SW480 (cell line): ENCODE data around the gene C15orf61.

Experiments
- DNase-seq: peaks from one replicate; pipeline ENCODE4 v3.0.0-alpha.2; 2016; ENCODE audit warnings: low spot score

The C15orf61 gene

GRCh38 chr15:67521029-67521782 lies at the start of gene C15orf61:
C15orf61 (plus strand) TSS chr15:67521131; CDS start chr15:67521249, 118 bp downstream.
- DNase-seq, result peak; percentile 89

DNA sequence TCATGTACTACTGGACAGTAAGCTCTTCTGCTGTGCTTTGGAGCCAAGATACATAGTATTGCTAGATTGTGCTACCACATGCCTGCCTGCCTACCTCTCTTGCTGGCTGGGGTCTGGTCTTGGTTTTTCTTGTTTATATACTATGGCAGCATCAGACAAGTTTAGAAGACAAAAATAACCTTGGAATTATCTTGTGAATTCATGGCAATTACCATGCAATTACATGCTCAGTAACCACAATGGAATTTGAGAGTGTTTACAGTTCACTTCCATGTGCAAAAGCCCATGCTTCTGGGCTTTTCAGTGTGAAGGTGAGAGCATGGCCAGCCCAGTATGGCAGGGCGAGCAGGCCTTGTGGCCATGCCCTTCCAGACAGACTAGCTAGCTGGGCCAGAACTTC lies 48.0 kb upstream of the C15orf61 start:
- DNase-seq, result no peak

GRCh38 chr15:67474405-67475110 lies 46.4 kb upstream of the C15orf61 start:
- DNase-seq, result no peak

DNA sequence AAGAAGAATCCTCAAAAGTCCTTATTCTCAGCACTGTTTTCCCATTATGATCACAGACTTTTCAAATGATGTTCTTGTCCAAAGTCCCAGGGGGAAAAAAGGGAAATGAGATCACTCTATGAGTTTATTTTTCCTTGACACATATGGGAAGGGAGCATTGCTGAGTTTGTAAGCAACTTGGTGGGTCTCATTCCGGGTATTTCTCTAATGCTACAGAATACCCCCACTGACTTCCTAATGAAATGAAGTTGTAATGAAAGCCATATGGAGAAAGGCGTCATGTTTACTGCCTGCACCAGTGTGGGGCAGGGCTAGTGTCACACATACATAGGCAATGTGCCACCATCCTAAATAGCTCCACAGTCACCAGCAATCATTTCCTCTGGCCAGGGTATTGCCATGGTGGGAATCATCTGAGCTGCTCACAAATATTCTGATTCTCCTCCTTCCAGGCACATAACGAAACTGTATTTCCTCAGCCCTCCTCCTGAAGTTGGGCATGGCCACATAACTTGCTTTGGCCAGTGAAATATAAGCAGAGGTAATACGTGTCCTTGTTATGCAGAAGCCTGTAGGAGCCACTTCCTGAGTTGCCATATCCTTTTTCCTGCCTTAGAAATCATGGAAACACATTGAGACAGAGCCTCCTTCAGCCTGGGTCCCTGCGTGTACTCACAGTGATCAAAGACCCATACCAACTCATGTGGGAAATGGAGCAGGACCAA lies 41.0 kb upstream of the C15orf61 start:
- no peak for DNase-seq

DNA sequence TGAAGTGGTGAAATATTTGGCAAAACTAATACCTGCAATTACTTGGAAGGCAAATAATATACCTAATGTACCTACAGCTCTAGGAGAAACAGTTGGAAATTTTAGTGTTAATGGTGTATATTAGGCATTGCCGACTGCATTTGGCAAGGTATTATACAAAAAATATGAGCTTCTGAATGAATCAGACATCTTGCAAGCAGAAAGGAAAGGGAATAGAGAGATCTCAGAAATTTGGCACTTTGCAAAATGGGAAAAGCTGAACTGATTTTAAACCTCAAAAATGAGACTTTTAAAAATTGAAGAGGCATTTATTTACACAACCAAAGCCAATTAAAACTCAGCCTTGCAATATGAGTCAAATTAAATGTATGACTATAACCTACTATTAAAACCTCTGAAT lies 40.2 kb upstream of the C15orf61 start:
- DNase-seq, result no peak

- no peak for DNase-seq
Measured at GRCh38 chr15:67481680-67482079, 39.3 kb upstream of the C15orf61 start.

- no peak for DNase-seq
Measured at GRCh38 chr15:67495585-67495984, 25.3 kb upstream of the C15orf61 start.

DNA sequence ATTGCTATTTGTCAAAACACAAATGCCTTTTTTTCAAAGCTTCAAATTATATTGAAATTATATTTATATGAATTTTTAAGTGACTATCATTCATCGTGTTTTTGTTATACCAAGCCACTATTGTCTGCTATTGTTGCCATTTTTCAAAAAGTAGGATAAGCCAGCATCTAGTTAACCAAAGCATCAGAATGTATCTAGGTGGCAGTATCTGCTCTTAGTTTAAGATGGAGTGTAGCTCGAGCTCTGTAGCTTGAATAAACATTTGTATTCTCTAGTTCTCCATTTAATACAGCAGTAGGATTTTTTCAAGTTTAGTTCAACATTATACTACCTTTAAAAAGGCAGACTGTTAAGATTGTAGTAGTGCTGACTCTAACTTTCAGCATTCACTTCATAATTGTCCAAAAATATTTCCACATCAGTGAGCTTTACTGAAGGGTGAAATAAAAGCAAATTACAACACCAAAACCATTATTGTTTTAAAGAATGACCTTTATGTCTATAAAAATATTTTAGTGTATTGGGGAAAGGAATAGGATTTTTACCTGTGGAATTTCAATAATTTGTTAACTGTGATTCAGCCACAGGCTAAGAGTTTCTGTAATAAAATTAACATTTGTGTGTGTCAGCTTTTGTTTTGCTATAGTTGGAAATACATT lies 19.6 kb upstream of the C15orf61 start:
- peak; percentile 23 for DNase-seq

DNA sequence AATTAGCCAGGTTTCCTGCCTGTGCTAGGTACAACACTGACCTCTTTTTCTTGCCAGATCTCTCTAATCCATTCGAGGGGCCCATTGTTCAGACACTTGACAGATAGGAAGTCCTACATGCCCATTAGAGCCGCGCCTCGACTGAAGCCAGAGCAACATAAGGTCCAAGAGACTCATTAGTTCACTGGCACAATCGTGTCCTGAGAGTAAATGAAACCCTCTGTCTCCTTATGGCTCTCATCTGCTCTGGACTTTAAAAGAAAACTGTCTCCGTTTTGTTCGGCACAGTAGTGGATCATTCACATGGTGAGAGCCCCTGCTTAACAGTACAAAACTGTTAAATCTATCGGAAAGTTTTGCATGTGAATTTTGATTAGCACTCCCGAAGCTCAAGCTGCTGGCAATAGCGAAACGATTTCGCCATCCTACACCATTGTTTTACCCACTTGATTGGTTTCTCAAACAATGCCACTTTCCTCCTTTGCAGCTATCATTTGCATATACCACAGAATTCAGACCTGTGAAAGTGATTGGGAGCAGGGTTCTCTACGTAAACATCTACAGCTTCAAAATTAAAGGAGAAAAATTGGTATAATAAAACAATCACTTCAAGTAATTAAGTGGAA lies 19.0 kb upstream of the C15orf61 start:
- DNase-seq, result no peak

GRCh38 chr15:67504056-67504455 lies 16.9 kb upstream of the C15orf61 start:
- DNase-seq, result no peak

GRCh38 chr15:67504796-67505195 lies 16.1 kb upstream of the C15orf61 start:
- no peak for DNase-seq

GRCh38 chr15:67505675-67506572 lies 15.0 kb upstream of the C15orf61 start:
- DNase-seq, result no peak

DNA sequence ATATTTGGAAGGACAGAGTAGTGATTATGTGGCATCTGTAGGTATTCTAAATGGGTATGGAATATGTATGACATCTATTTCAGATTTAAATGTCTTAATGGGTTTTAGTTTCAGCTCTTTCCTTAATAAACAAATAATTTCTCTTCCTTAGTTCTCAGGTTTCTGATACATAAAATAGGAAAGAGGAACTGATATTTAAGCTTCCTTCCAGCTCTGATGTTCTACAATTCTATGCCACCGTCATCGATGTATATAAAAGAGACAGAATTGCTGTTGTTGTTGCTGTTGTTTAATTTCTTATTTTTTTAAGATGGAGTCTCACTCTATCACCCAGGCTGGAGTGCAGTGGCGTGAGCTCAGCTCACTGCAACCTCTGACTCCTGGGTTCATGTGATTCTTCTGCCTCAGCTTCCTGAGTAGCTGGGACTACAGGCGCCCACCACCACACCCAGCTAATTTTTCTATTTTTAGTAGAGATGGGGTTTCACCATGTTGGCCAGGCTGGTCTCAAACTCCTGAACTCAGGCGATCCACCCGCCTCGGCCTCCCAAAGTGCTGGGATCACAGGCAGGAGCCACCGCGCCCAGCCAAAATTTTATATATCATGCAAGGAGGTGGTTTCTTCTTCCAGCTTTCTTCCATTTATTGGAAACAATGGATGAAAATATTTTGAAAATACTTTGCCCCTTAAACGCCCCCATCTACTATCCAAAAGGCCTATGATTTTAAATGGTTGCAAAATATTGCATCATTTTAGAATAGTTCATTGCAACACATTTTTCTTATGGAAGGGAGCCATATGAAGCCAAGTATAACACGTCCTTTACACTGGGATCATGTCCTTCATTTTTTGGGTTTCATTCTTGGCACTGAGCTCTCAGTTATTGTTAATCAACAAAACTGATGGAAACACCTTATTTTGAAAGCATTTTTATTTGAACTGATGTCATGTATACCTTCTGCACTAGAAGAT lies 13.9 kb upstream of the C15orf61 start:
- peak; percentile 19 for DNase-seq

DNA sequence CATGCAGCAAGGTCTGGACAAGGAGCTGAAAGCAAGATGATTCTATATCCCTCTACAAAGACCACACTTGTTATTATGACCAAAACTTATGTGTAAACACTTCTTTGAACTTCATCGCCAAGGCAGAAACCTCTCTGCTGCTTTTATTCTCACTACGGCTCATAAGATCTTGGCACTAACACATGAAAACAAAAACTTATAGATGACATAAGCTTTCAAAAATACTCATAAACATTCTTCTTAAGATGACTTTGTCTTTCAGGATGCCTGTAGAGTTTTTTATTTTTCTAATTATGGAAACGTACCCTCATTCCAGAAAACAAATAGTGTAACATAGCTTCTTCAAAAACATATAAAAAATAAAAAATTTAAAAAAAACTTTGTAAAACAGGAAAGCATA lies 12.5 kb upstream of the C15orf61 start:
- DNase-seq, result no peak

DNA sequence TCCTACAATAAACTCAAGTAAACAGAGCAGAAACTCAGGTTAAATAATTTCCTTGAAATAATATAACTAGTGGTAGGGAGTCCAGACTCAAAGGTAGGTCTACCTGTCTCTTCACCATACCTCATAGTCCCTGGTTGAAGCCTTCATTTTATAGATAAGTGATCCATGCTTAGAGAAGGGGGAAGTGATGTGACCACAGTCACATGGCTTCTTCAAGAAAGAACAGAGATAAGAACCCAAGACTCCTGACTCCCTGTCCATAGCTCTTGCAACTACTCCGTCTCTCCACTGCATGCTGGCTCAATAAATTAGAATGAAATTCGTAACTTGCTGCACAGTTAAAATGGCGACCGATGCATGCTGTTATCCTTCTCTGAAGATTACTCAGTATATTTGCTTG lies 11.0 kb upstream of the C15orf61 start:
- no peak for DNase-seq

DNA sequence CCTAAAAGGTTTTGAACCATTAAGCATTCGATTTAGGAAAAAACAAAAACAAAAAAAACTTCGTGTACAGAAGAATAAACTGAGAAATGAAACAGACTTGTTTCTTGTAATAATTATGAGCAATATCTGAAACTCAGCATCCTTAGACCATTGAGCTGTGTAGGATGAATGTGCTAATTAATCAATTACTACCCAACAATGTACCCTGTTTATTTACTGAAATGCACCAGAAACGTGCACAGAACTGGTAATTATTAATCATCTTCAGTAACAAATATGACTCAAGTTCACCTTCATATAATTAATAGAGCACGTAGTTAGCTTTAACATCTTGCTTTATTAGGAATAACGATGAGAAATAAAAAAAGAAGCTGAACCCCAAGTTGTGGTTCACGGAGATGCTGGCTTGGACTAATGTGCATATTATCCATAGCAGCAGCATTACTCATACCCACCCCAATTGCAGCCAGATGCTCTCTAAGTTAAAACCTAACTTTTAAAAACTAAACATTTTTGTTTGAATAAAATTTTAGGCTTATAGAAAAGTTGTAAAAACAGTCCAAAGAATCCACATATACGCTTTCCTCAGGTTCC lies 10.2 kb upstream of the C15orf61 start:
- no peak for DNase-seq

- DNase-seq, result no peak
Measured at GRCh38 chr15:67511606-67512005, 9.3 kb upstream of the C15orf61 start.

GRCh38 chr15:67512140-67512539 lies 8.8 kb upstream of the C15orf61 start:
- DNase-seq, result no peak
